Mesodermal cell (in vitro differentiated cells): ENCODE results near the gene WDR37. TPM values are rescaled to one million over a fixed set of nuclear protein-coding genes. Genes with fewer than 3 reads are reported as not detected.
"Not testable (repeated sequence)": the region's sequence is repeated elsewhere in the genome, so short reads cannot be mapped to it uniquely, and the experiment has no call there.

ENCODE experiments used
- H3K27ac ChIP-seq: 2 replicates; pipeline ENCODE4 v1.7.0; 2013; ENCODE audit warnings: mild to moderate bottlenecking, low read depth, low read length, moderate library complexity; ENCODE audit not compliant: severe bottlenecking
- H3K36me3 ChIP-seq: 2 replicates; pipeline ENCODE4 v1.7.1; 2013; ENCODE audit warnings: mild to moderate bottlenecking, low read length, moderate library complexity; ENCODE audit not compliant: control insufficient read depth, insufficient read depth
- H3K4me1 ChIP-seq: one replicate; pipeline ENCODE4 v1.7.1; 2013; ENCODE audit warnings: mild to moderate bottlenecking, low read length; ENCODE audit not compliant: insufficient read depth, control insufficient read depth, poor library complexity, severe bottlenecking
- H3K4me3 ChIP-seq: 2 replicates; pipeline ENCODE4 v1.7.0; 2013; ENCODE audit warnings: low read length, control low read depth, mild to moderate bottlenecking; ENCODE audit not compliant: insufficient read depth, poor library complexity, severe bottlenecking; ENCODE audit errors: extremely low read depth
- H3K9me3 ChIP-seq: 2 replicates; pipeline ENCODE4 v1.7.1; 2013; ENCODE audit warnings: mild to moderate bottlenecking, low read length, moderate library complexity; ENCODE audit not compliant: control insufficient read depth
- WGBS, 2 experiments: methylation state at CpG; one replicate each; pipeline ENCODE4 v1.1.5; 2013; ENCODE audit warnings: missing lambda C conversion rate in 2 of 2; ENCODE audit not compliant: insufficient coverage in 2 of 2; 5-methylcytosine and 5-hydroxymethylcytosine counted together
- polyA plus RNA-seq, 2 experiments: library from polyadenylated mRNA; stranded (reverse); fragments of 50-300 nt; gene quantifications; one replicate each; pipeline ENCODE4 v1.2.3, GENCODE V29; 2013

Gene WDR37
- polyA plus RNA-seq (2013, experiment 1 of 2): 14.6 TPM
- 12.2 TPM for polyA plus RNA-seq (2013, experiment 2 of 2)

DNA sequence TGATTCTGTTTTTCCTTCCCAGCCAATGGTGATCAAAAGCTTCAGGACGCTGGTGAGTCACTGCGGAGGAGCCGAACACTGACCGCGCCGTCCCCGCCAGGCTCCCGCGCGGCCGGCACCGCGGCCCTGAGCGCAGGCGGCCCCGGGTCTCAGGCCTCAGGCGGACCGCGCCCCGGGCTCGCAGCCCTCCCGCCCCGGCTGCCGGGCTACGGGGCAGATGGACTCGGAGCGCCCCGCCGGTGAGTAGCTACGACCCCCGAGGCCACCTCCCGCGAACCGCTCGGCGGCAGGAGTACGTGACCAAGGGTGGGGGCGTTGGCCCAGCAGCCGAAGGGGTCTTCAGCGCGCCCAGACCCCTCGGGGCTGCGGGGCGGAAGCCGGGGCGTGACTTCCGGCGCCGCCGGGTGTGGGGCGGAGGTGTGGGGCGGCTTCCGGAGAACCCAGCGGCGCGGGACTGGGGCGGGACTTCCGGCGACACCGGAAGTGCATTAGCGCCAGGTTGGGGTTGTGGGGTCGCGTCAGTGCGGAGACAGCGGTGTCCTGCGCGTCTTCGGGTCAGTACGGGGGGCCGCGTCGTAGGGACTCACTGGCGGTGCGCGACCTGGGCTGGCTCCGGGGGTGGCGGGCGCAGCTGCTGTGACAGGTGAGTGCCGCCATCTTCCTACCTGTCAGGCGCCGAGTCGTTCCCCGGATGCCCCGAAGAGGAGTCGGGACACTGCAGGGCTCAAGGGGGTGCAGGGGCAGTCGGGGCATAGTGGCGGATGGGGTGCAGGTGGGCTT is at the start of gene WDR37:
WDR37 (plus strand) TSS at position 60 of the 780 bp plus-strand sequence. CDS start 15,771 bp downstream, outside the sequence.
- H3K27ac ChIP-seq: peak within 1 kb of the TSS; percentile 98
- peaks cover 43% of the 10 kb centered on the region for H3K36me3 ChIP-seq
- peaks cover 15% of the 10 kb centered on the region for H3K4me1 ChIP-seq
- no peaks in the 10 kb centered on the region for H3K9me3 ChIP-seq
- peak within 1 kb of the TSS; percentile 99 for H3K4me3 ChIP-seq
- WGBS, 2 experiments: 0 to 1% methylated on average over 69 to 75 of the region's 87 CpGs

- Histone ChIP-seq H3K27ac (no peak overlapping the region), H3K4me1 (no peaks in the 10 kb centered on the region), H3K4me3 (no peak overlapping the region), H3K36me3 (peaks cover 99% of the 10 kb centered on the region), H3K9me3 (no peaks in the 10 kb centered on the region)
- 96 to 98% methylated on average over 7 to 8 of the region's 9 CpGs for WGBS, 2 experiments
Measured at GRCh38 chr10:1006573-1006972, 49.6 kb upstream of the WDR37 start.

DNA sequence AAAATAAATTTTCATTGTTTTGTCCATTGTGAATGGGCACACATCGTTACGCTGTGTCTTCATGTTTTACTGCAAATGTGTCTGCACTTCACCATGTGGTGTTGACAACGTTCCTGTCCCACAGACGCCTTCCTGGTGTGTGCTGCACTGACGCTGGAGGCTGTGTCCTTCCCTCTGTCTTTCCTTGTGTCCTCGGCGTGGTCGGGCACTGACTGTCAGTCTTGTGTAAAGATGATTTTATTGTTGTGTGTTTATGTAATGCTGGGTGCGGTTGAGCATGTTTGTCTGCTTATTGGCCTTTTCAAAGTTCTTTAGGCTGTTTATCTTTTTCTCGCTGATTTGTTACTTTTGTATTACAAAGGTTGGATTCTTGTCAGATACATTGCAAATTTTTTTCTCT is 48.6 kb upstream of the WDR37 start:
- Histone ChIP-seq H3K27ac (no peak overlapping the region), H3K9me3 (no peaks in the 10 kb centered on the region), H3K36me3 (peaks cover 99% of the 10 kb centered on the region), H3K4me3 (no peak overlapping the region), H3K4me1 (no peaks in the 10 kb centered on the region)
- WGBS, 2 experiments: 96 to 98% methylated on average over 5 to 8 of the region's 10 CpGs

DNA sequence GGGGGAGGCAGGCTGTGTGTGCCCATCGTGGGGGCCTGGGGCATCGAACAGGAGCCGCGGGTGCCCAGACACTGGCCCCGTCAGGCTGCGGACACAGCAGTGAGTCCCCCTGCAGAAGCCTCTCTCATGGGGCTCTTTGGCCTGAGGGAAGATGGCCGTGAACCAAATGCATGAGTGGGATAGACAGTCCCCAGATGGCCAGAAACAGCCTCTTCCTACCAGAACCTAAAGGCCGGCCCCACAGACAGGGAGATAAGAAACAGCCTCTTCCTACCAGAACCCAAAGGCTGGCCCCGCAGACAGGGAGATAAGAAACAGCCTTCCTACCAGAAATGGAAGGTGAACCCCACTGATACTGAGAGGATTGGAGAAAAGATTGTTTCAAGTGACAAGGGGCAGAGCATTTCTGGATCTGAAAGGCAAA is 47.1 kb upstream of the WDR37 start:
- WGBS, 2 experiments: 90 to 94% methylated on average over 4 to 5 of the region's 9 CpGs
- peak overlapping the region; percentile 41 for H3K27ac ChIP-seq
- peaks cover 100% of the 10 kb centered on the region for H3K36me3 ChIP-seq
- no peaks in the 10 kb centered on the region for H3K9me3 ChIP-seq
- H3K4me1 ChIP-seq: no peaks in the 10 kb centered on the region
- H3K4me3 ChIP-seq: no peak overlapping the region

- peaks cover 100% of the 10 kb centered on the region for H3K36me3 ChIP-seq
- H3K4me3 ChIP-seq, H3K4me1 ChIP-seq, H3K9me3 ChIP-seq, H3K27ac ChIP-seq: not testable (repeated sequence)
- WGBS, 2 experiments: 78 to 100% methylated on average over 3 to 6 of the region's 8 CpGs
Measured at GRCh38 chr10:1009947-1010346, 46.2 kb upstream of the WDR37 start.

DNA sequence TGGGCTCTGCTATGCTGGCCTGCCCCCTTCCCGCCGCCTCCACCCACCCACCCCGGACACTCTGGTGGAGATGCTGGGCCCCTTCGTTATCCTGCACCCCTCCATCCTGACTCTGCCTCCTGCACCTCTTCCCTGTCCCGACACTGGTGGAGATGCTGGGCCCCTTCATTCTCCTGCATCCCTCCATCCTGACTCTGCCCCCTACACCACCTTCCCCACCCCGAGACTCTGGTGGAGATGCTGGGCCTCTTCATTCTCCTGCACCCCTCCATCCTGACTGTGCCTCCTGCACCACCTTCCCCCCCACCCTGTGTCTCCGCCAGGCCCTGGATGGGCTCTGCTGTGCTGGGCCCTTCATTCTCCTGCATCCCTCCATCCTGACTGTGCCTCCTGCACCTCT is 45.5 kb upstream of the WDR37 start:
- H3K36me3 ChIP-seq: peaks cover 99% of the 10 kb centered on the region
- H3K9me3 ChIP-seq: no peaks in the 10 kb centered on the region
- H3K4me1 ChIP-seq: no peaks in the 10 kb centered on the region
- H3K4me3 ChIP-seq: no peak overlapping the region
- WGBS, 2 experiments: 86 to 94% methylated on average over 2 to 5 of the region's 7 CpGs
- no peak overlapping the region for H3K27ac ChIP-seq

GRCh38 chr10:1011696-1012095 is 44.5 kb upstream of the WDR37 start:
- 95 to 100% methylated on average over 7 to 16 of the region's 16 CpGs for WGBS, 2 experiments
- Histone ChIP-seq H3K36me3 (peaks cover 99% of the 10 kb centered on the region), H3K4me1 (no peaks in the 10 kb centered on the region)

GRCh38 chr10:1015688-1016087 is 40.5 kb upstream of the WDR37 start:
- H3K4me1 ChIP-seq: no peaks in the 10 kb centered on the region
- H3K27ac ChIP-seq: no peak overlapping the region
- peaks cover 94% of the 10 kb centered on the region for H3K36me3 ChIP-seq
- no peak overlapping the region for H3K4me3 ChIP-seq
- no peaks in the 10 kb centered on the region for H3K9me3 ChIP-seq
- WGBS, 2 experiments: 97% methylated on average over 11 of the region's 11 CpGs

More at GRCh38 chr10:1011696-1012095, 44.5 kb upstream of the WDR37 start:
- H3K9me3 ChIP-seq: no peaks in the 10 kb centered on the region
- no peak overlapping the region for H3K27ac ChIP-seq
- H3K4me3 ChIP-seq: no peak overlapping the region

DNA sequence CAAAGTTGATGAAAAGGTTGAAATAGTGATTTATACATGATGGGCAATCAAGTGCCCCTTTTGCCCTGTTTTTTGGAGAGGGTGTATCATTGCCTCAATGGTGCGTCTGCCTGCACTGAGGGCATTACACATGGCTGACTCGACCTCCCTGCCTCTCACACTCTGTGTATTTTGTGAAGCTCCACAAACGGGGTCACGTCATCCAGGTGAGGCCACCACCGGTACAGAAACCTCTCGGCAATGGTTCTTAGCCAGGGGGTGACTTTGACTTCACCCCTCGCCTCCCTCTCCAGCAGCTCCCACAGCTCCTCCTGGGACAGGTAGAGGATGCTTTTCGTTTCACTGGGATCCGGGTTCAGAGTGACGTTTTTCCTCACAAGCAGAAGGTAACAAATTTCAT is 36.8 kb upstream of the WDR37 start:
- Histone ChIP-seq H3K4me1 (no peaks in the 10 kb centered on the region), H3K27ac (no peak overlapping the region), H3K36me3 (peaks cover 58% of the 10 kb centered on the region), H3K9me3 (no peaks in the 10 kb centered on the region), H3K4me3 (no peak overlapping the region)
- WGBS, 2 experiments: 89 to 95% methylated on average over 4 to 7 of the region's 10 CpGs

GRCh38 chr10:1020460-1020859 is 35.7 kb upstream of the WDR37 start:
- Histone ChIP-seq H3K9me3 (no peaks in the 10 kb centered on the region), H3K36me3 (peaks cover 48% of the 10 kb centered on the region), H3K4me1 (no peaks in the 10 kb centered on the region), H3K4me3 (no peak overlapping the region), H3K27ac (no peak overlapping the region)
- WGBS, 2 experiments: 90 to 98% methylated on average over 5 to 9 of the region's 10 CpGs

- 94 to 100% methylated on average over 7 of the region's 9 CpGs for WGBS, 2 experiments
- no peak overlapping the region for H3K27ac ChIP-seq
- no peak overlapping the region for H3K4me3 ChIP-seq
- H3K4me1 ChIP-seq: no peaks in the 10 kb centered on the region
- H3K9me3 ChIP-seq: no peaks in the 10 kb centered on the region
- peaks cover 43% of the 10 kb centered on the region for H3K36me3 ChIP-seq
Measured at GRCh38 chr10:1020958-1021357, 35.2 kb upstream of the WDR37 start.
